Lung (tissue), 12 donors: ENCODE results near the gene TMEM63A. TPM values are rescaled to one million over a fixed set of nuclear protein-coding genes. Genes with fewer than 3 reads are reported as not detected.

Experiments
- ATAC-seq: fragments of 200-7000 bp; cut with Tn5 transposase; one replicate; pipeline ENCODE4 v1.9.1; 2020; ENCODE audit warnings: moderate number of reproducible peaks; ENCODE audit not compliant: insufficient read depth, low FRiP score
- DNase-seq, 3 donors: peaks; one replicate each; pipeline ENCODE4 v3.0.0-alpha.2; 2013 to 2017
- H3K27ac ChIP-seq, 2 donors: one replicate each; pipeline ENCODE4 v1.5.1; 2013; ENCODE audit warnings: mild to moderate bottlenecking in 2 of 2, moderate library complexity in 2 of 2, control low read depth in 1 of 2, inconsistent platforms in 1 of 2, low read depth in 1 of 2, low read length in 1 of 2
- H3K27me3 ChIP-seq, 3 donors: one replicate each; pipeline ENCODE4 v1.5.1; 2013; ENCODE audit warnings: low read length in 2 of 3; ENCODE audit not compliant: control insufficient read depth in 3 of 3, insufficient read depth in 3 of 3
- H3K36me3 ChIP-seq, 4 donors: one replicate each; pipeline ENCODE4 v1.5.1; 2013; ENCODE audit warnings: low read length in 4 of 4, mild to moderate bottlenecking in 1 of 4, moderate library complexity in 1 of 4; ENCODE audit not compliant: control insufficient read depth in 4 of 4, insufficient read depth in 4 of 4
- H3K4me1 ChIP-seq, 5 donors: one replicate each; pipeline ENCODE4 v1.5.1; 2013; ENCODE audit warnings: low read length in 5 of 5, mild to moderate bottlenecking in 2 of 5, moderate library complexity in 1 of 5; ENCODE audit not compliant: control insufficient read depth in 5 of 5, insufficient read depth in 5 of 5
- H3K4me3 ChIP-seq: one replicate; pipeline ENCODE4 v1.5.1; 2013; ENCODE audit warnings: mild to moderate bottlenecking, control low read depth, moderate library complexity
- H3K9ac ChIP-seq, 2 donors: one replicate each; pipeline ENCODE4 v1.5.1; 2013; ENCODE audit warnings: low read length in 2 of 2, control low read depth in 1 of 2; ENCODE audit not compliant: insufficient read depth in 1 of 2
- H3K9me3 ChIP-seq, 4 donors: one replicate each; pipeline ENCODE4 v1.5.1; 2013; ENCODE audit warnings: low read length in 3 of 4, mild to moderate bottlenecking in 1 of 4, moderate library complexity in 1 of 4; ENCODE audit not compliant: control insufficient read depth in 4 of 4, insufficient read depth in 3 of 4
- CTCF ChIP-seq: IDR thresholded peaks from 2 replicates; pipeline ENCODE4 v1.5.1; 2012; ENCODE audit warnings: mild to moderate bottlenecking; ENCODE audit errors: control extremely low read depth, extremely low read depth
- WGBS, 2 donors: extraction: QIAGEN DNeasy Blood & Tissue Kit; methylation state at CpG; one replicate each; pipeline ENCODE4 v1.1.7; 2013; 5-methylcytosine and 5-hydroxymethylcytosine counted together
- polyA plus RNA-seq, 2 donors: library from polyadenylated mRNA; stranded (reverse); fragments of 200-250 nt; gene quantifications; one replicate each; pipeline ENCODE4 v1.2.1, GENCODE V29; 2013
- total RNA-seq, 2 donors: library from RNA; depleted of rRNA in 1 of 2; stranded (reverse); fragments of >200 nt in 1 of 2; gene quantifications; one replicate each; pipeline ENCODE4 v1.2.1, GENCODE V29; 2014 to 2021
- donor health status: control.
- donor health status: control.
- donor health status: Bipolar disorder and iron deficiency.
- donor health status: healthy.
- donor health status: DM: yes; HTN: yes; CAD: no.

TMEM63A gene
- total and polyA plus RNA-seq, 4 donors: 26.1 to 108 (median 73.1) TPM

GRCh38 chr1:225851805-225852204 lies 30.4 kb downstream of the TMEM63A start:
- ATAC-seq: no peak
- H3K4me3 ChIP-seq: no peak overlapping the region
- TF ChIP-seq CTCF: no peak
- H3K4me1 ChIP-seq: peaks cover 0 to 66% (median 6%) of the 10 kb centered on the region in 5 donors
- 29 to 47% methylated on average over 4 of the region's 4 CpGs for WGBS, 2 donors
- no peaks in the 10 kb centered on the region for H3K27me3 ChIP-seq
- no peaks in the 10 kb centered on the region for H3K9me3 ChIP-seq
- no peak overlapping the region for H3K9ac ChIP-seq
- peaks cover 3 to 43% (median 37%) of the 10 kb centered on the region in 4 donors for H3K36me3 ChIP-seq
- no peak overlapping the region for H3K27ac ChIP-seq
- peak; percentile 90 to 98 (median 98) for DNase-seq

- Histone ChIP-seq H3K4me1 (peaks cover 0 to 70% (median 5%) of the 10 kb centered on the region in 5 donors), H3K36me3 (peaks cover 3 to 52% (median 41%) of the 10 kb centered on the region in 4 donors), H3K9me3 (no peaks in the 10 kb centered on the region), H3K27me3 (no peaks in the 10 kb centered on the region), H3K27ac (no peak overlapping the region), H3K9ac (no peak overlapping the region), H3K4me3 (no peak overlapping the region)
- no peak for ATAC-seq
- 93 to 97% methylated on average over 7 of the region's 7 CpGs for WGBS, 2 donors
- no peak for DNase-seq
- TF ChIP-seq CTCF: no peak
Measured at GRCh38 chr1:225850370-225850769, 31.8 kb downstream of the TMEM63A start.

GRCh38 chr1:225849925-225850324 lies 32.3 kb downstream of the TMEM63A start:
- no peak overlapping the region for H3K4me3 ChIP-seq
- no peak overlapping the region for H3K9ac ChIP-seq
- 44 to 54% methylated on average over 7 of the region's 7 CpGs for WGBS, 2 donors
- DNase-seq (peak; percentile 46 to 65 (median 55)), ATAC-seq (no peak)
- peaks cover 3 to 55% (median 39%) of the 10 kb centered on the region in 4 donors for H3K36me3 ChIP-seq
- no peaks in the 10 kb centered on the region for H3K27me3 ChIP-seq
- H3K4me1 ChIP-seq: peaks cover 0 to 73% (median 6%) of the 10 kb centered on the region in 5 donors
- no peaks in the 10 kb centered on the region for H3K9me3 ChIP-seq
- no peak for TF ChIP-seq CTCF
- peak overlapping the region in 1 of 2 donors; percentile 29 for H3K27ac ChIP-seq
